Measurements from ENCODE around the gene PABPC3. TPM values are rescaled to one million over a fixed set of nuclear protein-coding genes. Genes with fewer than 3 reads are reported as not detected.

Gene PABPC3
- total and polyA plus RNA-seq, 4 experiments from 2014 or later: 0.14 to 1.3 (median 1.2) TPM; not detected in 1

- no peaks in the 10 kb centered on the region for H3K36me3 ChIP-seq (ENCODE audit: insufficient read depth, low read length)
- H3K27me3 ChIP-seq (ENCODE audit: insufficient read depth, low read length): no peaks in the 10 kb centered on the region
- no peak overlapping the region for H3K4me3 ChIP-seq (ENCODE audit: low read length in 2 of 2)
- Mint-ChIP-seq H3K4me1 (no peaks in the 10 kb centered on the region), H3K27me3 (peaks cover 0 to 12% of the 10 kb centered on the region in 2 donors), H3K4me3 (no peak overlapping the region), H3K9me3 (peaks cover 0 to 5% (median 0%) of the 10 kb centered on the region in 8 donors), H3K27ac (no peak overlapping the region), H3K36me3 (no peaks in the 10 kb centered on the region)
- no peak overlapping the region for H3K27ac ChIP-seq (ENCODE audit: low read depth, low read length)
- POLR2A ChIA-PET (ENCODE audit: partially characterized antibody): no interaction called here
- CTCF ChIA-PET (ENCODE audit: partially characterized antibody): interaction anchor here (1.0 to 1.1 kb wide), 2 partner anchors 28 to 88 kb away, joined by 3 to 5 read pairs; no protein-coding TSS in a partner anchor
- intact Hi-C loops (cut with micrococcal nuclease): no loop called here
- no peak for DNase-seq
- no peaks in the 10 kb centered on the region for H3K4me1 ChIP-seq (ENCODE audit: insufficient read depth, low read length)
- no peaks in the 10 kb centered on the region for H3K9me3 ChIP-seq (ENCODE audit: control insufficient read depth in 1 of 2, low read length in 2 of 2)
Observed at GRCh38 chr13:25084096-25084495, 11.8 kb upstream of the PABPC3 start.

GRCh38 chr13:25085125-25085742, 10.7 kb upstream of the PABPC3 start:
- Histone ChIP-seq H3K36me3 (ENCODE audit: insufficient read depth, low read length) (no peaks in the 10 kb centered on the region), H3K4me1 (ENCODE audit: insufficient read depth, low read length) (no peaks in the 10 kb centered on the region), H3K4me3 (ENCODE audit: low read length in 2 of 2) (no peak overlapping the region), H3K27ac (ENCODE audit: low read depth, low read length) (no peak overlapping the region), H3K9me3 (ENCODE audit: control insufficient read depth in 1 of 2, low read length in 2 of 2) (no peaks in the 10 kb centered on the region), H3K27me3 (ENCODE audit: insufficient read depth, low read length) (peaks cover 4% of the 10 kb centered on the region)
- ChIA-PET CTCF (ENCODE audit: partially characterized antibody) (interaction anchor here (1.0 to 1.9 kb wide), 3 partner anchors 10 to 90 kb away, joined by 3 to 6 read pairs (median 5); no protein-coding TSS in a partner anchor), POLR2A (ENCODE audit: partially characterized antibody) (no interaction called here)
- Mint-ChIP-seq H3K4me1 (peaks cover 0 to 4% (median 0%) of the 10 kb centered on the region in 4 donors), H3K9me3 (peaks cover 0 to 5% (median 0%) of the 10 kb centered on the region in 8 donors), H3K27ac (no peak overlapping the region), H3K27me3 (peaks cover 0 to 10% of the 10 kb centered on the region in 2 donors), H3K36me3 (no peaks in the 10 kb centered on the region), H3K4me3 (no peak overlapping the region)
- intact Hi-C loops (cut with micrococcal nuclease): no loop called here
- no peak for DNase-seq

GRCh38 chr13:25088562-25089221, 7.2 kb upstream of the PABPC3 start:
- CTCF ChIA-PET (ENCODE audit: partially characterized antibody): no interaction called here
- no peak overlapping the region for H3K27ac Mint-ChIP-seq
- intact Hi-C loops (cut with micrococcal nuclease): no loop called here
- no peaks in the 10 kb centered on the region for H3K9me3 ChIP-seq (ENCODE audit: control insufficient read depth in 1 of 2, low read length in 2 of 2)
- peaks cover 0 to 4% (median 0%) of the 10 kb centered on the region in 4 donors for H3K4me1 Mint-ChIP-seq
- H3K4me3 Mint-ChIP-seq: no peak overlapping the region
- POLR2A ChIA-PET (ENCODE audit: partially characterized antibody): no interaction called here
- H3K4me3 ChIP-seq (ENCODE audit: low read length in 2 of 2): no peak overlapping the region
- no peaks in the 10 kb centered on the region for H3K36me3 ChIP-seq (ENCODE audit: insufficient read depth, low read length)
- no peak overlapping the region for H3K27ac ChIP-seq (ENCODE audit: low read depth, low read length)
- H3K27me3 ChIP-seq (ENCODE audit: insufficient read depth, low read length): peaks cover 5% of the 10 kb centered on the region
- H3K4me1 ChIP-seq (ENCODE audit: insufficient read depth, low read length): no peaks in the 10 kb centered on the region
- H3K9me3 Mint-ChIP-seq: peaks cover 0 to 5% (median under 1%) of the 10 kb centered on the region in 8 donors
- DNase-seq: no peak
- peaks cover 14 to 15% of the 10 kb centered on the region in 2 donors for H3K27me3 Mint-ChIP-seq
- no peaks in the 10 kb centered on the region for H3K36me3 Mint-ChIP-seq

GRCh38 chr13:25097426-25097825, 1.5 kb downstream of the PABPC3 start:
- H3K27me3 ChIP-seq (ENCODE audit: insufficient read depth, low read length): no peaks in the 10 kb centered on the region
- peaks cover 0 to 1% (median 0%) of the 10 kb centered on the region in 4 donors for H3K4me1 Mint-ChIP-seq
- peaks cover 32 to 41% of the 10 kb centered on the region in 2 donors for H3K27me3 Mint-ChIP-seq
- no peaks in the 10 kb centered on the region for H3K9me3 ChIP-seq (ENCODE audit: control insufficient read depth in 1 of 2, low read length in 2 of 2)
- POLR2A ChIA-PET (ENCODE audit: partially characterized antibody): no interaction called here
- CTCF ChIA-PET (ENCODE audit: partially characterized antibody): interaction anchor here (1.2 kb wide), 1 partner anchor 16 kb away, joined by 3 read pairs; no protein-coding TSS in a partner anchor
- DNase-seq: no peak
- peaks cover 0 to 8% (median 0%) of the 10 kb centered on the region in 8 donors for H3K9me3 Mint-ChIP-seq
- intact Hi-C loops (cut with micrococcal nuclease): no loop called here
- no peak overlapping the region for H3K4me3 Mint-ChIP-seq
- H3K36me3 ChIP-seq (ENCODE audit: insufficient read depth, low read length): no peaks in the 10 kb centered on the region
- no peaks in the 10 kb centered on the region for H3K36me3 Mint-ChIP-seq
- no peaks in the 10 kb centered on the region for H3K4me1 ChIP-seq (ENCODE audit: insufficient read depth, low read length)
- H3K27ac Mint-ChIP-seq: no peak overlapping the region
- H3K4me3 ChIP-seq (ENCODE audit: low read length in 2 of 2): no peak overlapping the region
- no peak overlapping the region for H3K27ac ChIP-seq (ENCODE audit: low read depth, low read length)

- DNase-seq: no peak
- Histone ChIP-seq H3K4me1 (ENCODE audit: insufficient read depth, low read length) (no peaks in the 10 kb centered on the region), H3K27me3 (ENCODE audit: insufficient read depth, low read length) (no peaks in the 10 kb centered on the region), H3K9me3 (ENCODE audit: control insufficient read depth in 1 of 2, low read length in 2 of 2) (no peaks in the 10 kb centered on the region), H3K4me3 (ENCODE audit: low read length in 2 of 2) (no peak overlapping the region), H3K36me3 (ENCODE audit: insufficient read depth, low read length) (no peaks in the 10 kb centered on the region), H3K27ac (ENCODE audit: low read depth, low read length) (no peak overlapping the region)
- H3K27ac Mint-ChIP-seq: no peak overlapping the region
- no peaks in the 10 kb centered on the region for H3K36me3 Mint-ChIP-seq
- H3K4me1 Mint-ChIP-seq: no peaks in the 10 kb centered on the region
- peaks cover 0 to 4% (median 0%) of the 10 kb centered on the region in 8 donors for H3K9me3 Mint-ChIP-seq
- ChIA-PET CTCF (ENCODE audit: partially characterized antibody) (interaction anchor here (1.2 kb wide), 1 partner anchor 9 kb away, joined by 5 read pairs; no protein-coding TSS in a partner anchor), POLR2A (ENCODE audit: partially characterized antibody) (no interaction called here)
- H3K27me3 Mint-ChIP-seq: peaks cover 6 to 8% of the 10 kb centered on the region in 2 donors
- intact Hi-C loops (cut with micrococcal nuclease): no loop called here
- H3K4me3 Mint-ChIP-seq: no peak overlapping the region
Observed at GRCh38 chr13:25103711-25104110, 7.8 kb downstream of the PABPC3 start.

GRCh38 chr13:25109341-25109740, 13.4 kb downstream of the PABPC3 start:
- H3K9me3 ChIP-seq (ENCODE audit: control insufficient read depth in 1 of 2, low read length in 2 of 2): no peaks in the 10 kb centered on the region
- Mint-ChIP-seq H3K4me1 (no peaks in the 10 kb centered on the region), H3K9me3 (no peaks in the 10 kb centered on the region), H3K4me3 (no peak overlapping the region), H3K27ac (no peak overlapping the region), H3K36me3 (no peaks in the 10 kb centered on the region), H3K27me3 (peaks cover 8 to 14% of the 10 kb centered on the region in 2 donors)
- intact Hi-C loops (cut with micrococcal nuclease): no loop called here
- H3K27me3 ChIP-seq (ENCODE audit: insufficient read depth, low read length): no peaks in the 10 kb centered on the region
- no peak for DNase-seq
- ChIA-PET POLR2A (ENCODE audit: partially characterized antibody) (no interaction called here), CTCF (ENCODE audit: partially characterized antibody) (no interaction called here)
- no peak overlapping the region for H3K4me3 ChIP-seq (ENCODE audit: low read length in 2 of 2)
- H3K27ac ChIP-seq (ENCODE audit: low read depth, low read length): no peak overlapping the region
- no peaks in the 10 kb centered on the region for H3K36me3 ChIP-seq (ENCODE audit: insufficient read depth, low read length)
- H3K4me1 ChIP-seq (ENCODE audit: insufficient read depth, low read length): no peaks in the 10 kb centered on the region

- Mint-ChIP-seq H3K4me3 (no peak overlapping the region), H3K27ac (no peak overlapping the region), H3K9me3 (no peaks in the 10 kb centered on the region), H3K4me1 (no peaks in the 10 kb centered on the region), H3K36me3 (no peaks in the 10 kb centered on the region), H3K27me3 (peaks cover 10 to 20% of the 10 kb centered on the region in 2 donors)
- intact Hi-C loops (cut with micrococcal nuclease): no loop called here
- Histone ChIP-seq H3K36me3 (ENCODE audit: insufficient read depth, low read length) (no peaks in the 10 kb centered on the region), H3K4me1 (ENCODE audit: insufficient read depth, low read length) (no peaks in the 10 kb centered on the region), H3K27me3 (ENCODE audit: insufficient read depth, low read length) (peaks cover 5% of the 10 kb centered on the region), H3K27ac (ENCODE audit: low read depth, low read length) (no peak overlapping the region), H3K4me3 (ENCODE audit: low read length in 2 of 2) (no peak overlapping the region), H3K9me3 (ENCODE audit: control insufficient read depth in 1 of 2, low read length in 2 of 2) (no peaks in the 10 kb centered on the region)
- no peak for DNase-seq
- CTCF ChIA-PET (ENCODE audit: partially characterized antibody): interaction anchor here (3.8 kb wide), 1 partner anchor 115 kb away, joined by 15 read pairs; no protein-coding TSS in a partner anchor
- POLR2A ChIA-PET (ENCODE audit: partially characterized antibody): no interaction called here
Observed at GRCh38 chr13:25110956-25111584, 15.1 kb downstream of the PABPC3 start.

Data from CD4-positive, alpha-beta memory T cell (primary cell).